H1 (cell line): ENCODE measurements around the gene CACNA1C. TPM values are rescaled to one million over a fixed set of nuclear protein-coding genes. Genes with fewer than 3 reads are reported as not detected.

Experiments used
- ASH2L ChIP-seq: fragments of 200-600, 300-600 bp; sonication (generic); IDR thresholded peaks from one replicate; pipeline ENCODE4 v1.7.1; 2017; ENCODE audit warnings: low read length
- CHD7 ChIP-seq: fragments of 300-600 bp; sonication (generic); IDR thresholded peaks from 2 replicates; pipeline ENCODE4 v1.7.1; 2012; ENCODE audit warnings: low read length, moderate library complexity, mild to moderate bottlenecking, inconsistent platforms; ENCODE audit not compliant: insufficient replicate concordance
- CTBP2 ChIP-seq: IDR thresholded peaks from 2 replicates; pipeline ENCODE4 v1.7.0; 2011; ENCODE audit warnings: borderline replicate concordance, mild to moderate bottlenecking, moderate library complexity, mixed read lengths, low read length; ENCODE audit not compliant: insufficient read depth, insufficient read length
- GABPA ChIP-seq: IDR thresholded peaks from 2 replicates; pipeline ENCODE4 v1.6.1; 2011; ENCODE audit warnings: mild to moderate bottlenecking, low read length, moderate library complexity, borderline replicate concordance; ENCODE audit not compliant: insufficient read depth
- KDM1A ChIP-seq: fragments of 200-600, 300-600 bp; sonication (generic); IDR thresholded peaks from 2 replicates; pipeline ENCODE4 v1.7.1; 2016; ENCODE audit warnings: mild to moderate bottlenecking, low read length, borderline replicate concordance
- KDM4A ChIP-seq: IDR thresholded peaks from one replicate; pipeline ENCODE4 v1.7.1; 2012; ENCODE audit warnings: low read depth, mild to moderate bottlenecking, moderate library complexity, low read length, inconsistent platforms; ENCODE audit not compliant: severe bottlenecking
- KDM5A ChIP-seq: fragments of 200-600 bp; IDR thresholded peaks from 2 replicates; pipeline ENCODE4 v1.7.1; 2012; ENCODE audit warnings: mild to moderate bottlenecking, low read length, inconsistent platforms, mixed read lengths
- NANOG ChIP-seq: IDR thresholded peaks from 2 replicates; pipeline ENCODE4 v1.6.1; 2011; ENCODE audit warnings: low read length, low read depth, mild to moderate bottlenecking, inconsistent platforms; ENCODE audit not compliant: insufficient read depth, poor library complexity, severe bottlenecking
- POLR2A ChIP-seq, 2 experiments: IDR thresholded peaks; 1 replicate in 1 of 2; 2 replicates in 1 of 2; pipeline ENCODE4 v1.6.1; 2011; ENCODE audit warnings: low read depth in 2 of 2, low read length in 2 of 2, mild to moderate bottlenecking in 2 of 2; ENCODE audit errors: control extremely low read depth in 1 of 2
- TEAD4 ChIP-seq: IDR thresholded peaks from 2 replicates; pipeline ENCODE4 v1.6.1; 2012; ENCODE audit warnings: low read depth, low read length, inconsistent platforms, mixed read lengths
- polyA plus RNA-seq, 7 experiments: library from polyadenylated mRNA; depleted of rRNA in 3 of 7; stranded (reverse) in 5 of 7; unstranded in 2 of 7; fragments of >200 nt in 5 of 7; fragments of 200-250 nt in 2 of 7; gene quantifications; 1 replicate in 5 of 7; 2 replicates in 1 of 7; 4 replicates in 1 of 7; pipeline versions ENCODE4 v1.2.1 to v1.2.3, GENCODE V29; 2011 to 2013; ENCODE audit warnings: missing spikeins in 2 of 7, mixed read lengths in 2 of 7
- total RNA-seq: library from RNA; stranded (reverse); fragmentation: NEBNext Ultra II Directional; extraction: Animal tissue kit (Norgen Biotek cat#: 25700); gene quantifications from 2 replicates; pipeline ENCODE4 v1.2.1, GENCODE V29; 2021

The CACNA1C gene
- total and polyA plus RNA-seq, 2 of the 8 experiments (the other 6 are each of a cell fraction or from before 2014, with no cell fraction given) = 1.3 TPM

GRCh38 chr12:2267703-2268470 lies 215.1 kb downstream of the CACNA1C start (continued):
- TF ChIP-seq KDM4A (no peak), CHD7 (no peak), POLR2A (IDR thresholded peaks at IDR 0.05; ENCODE audit: control extremely low read depth in 1 of 2, low read depth in 2 of 2, low read length in 2 of 2) (no peak), NANOG (no peak), CTBP2 (no peak), TEAD4 (peak; percentile 94), ASH2L (no peak), KDM5A (no peak), KDM1A (no peak), GABPA (no peak)
